Muscle of leg (tissue), 11 donors: Measurements from ENCODE around the gene NEU4. TPM values are rescaled to one million over a fixed set of nuclear protein-coding genes. Genes with fewer than 3 reads are reported as not detected.
"Not testable (repeated sequence)": the region's sequence is repeated elsewhere in the genome, so short reads cannot be mapped to it uniquely, and the experiment has no call there.

Source experiments
- DNase-seq: peaks from one replicate; pipeline ENCODE4 v3.0.0; 2013
- H3K27ac ChIP-seq: one replicate; pipeline ENCODE4 v1.5.1; 2013; ENCODE audit warnings: mild to moderate bottlenecking, low read length, control low read depth
- H3K27me3 ChIP-seq: one replicate; pipeline ENCODE4 v1.6.1; 2013; ENCODE audit warnings: low read length; ENCODE audit not compliant: control insufficient read depth, insufficient read depth
- H3K36me3 ChIP-seq: one replicate; pipeline ENCODE4 v1.6.1; 2013; ENCODE audit warnings: low read length; ENCODE audit not compliant: control insufficient read depth, insufficient read depth
- H3K4me1 ChIP-seq: one replicate; pipeline ENCODE4 v1.6.1; 2013; ENCODE audit warnings: low read length; ENCODE audit not compliant: control insufficient read depth, insufficient read depth
- H3K4me3 ChIP-seq: one replicate; pipeline ENCODE4 v1.5.1; 2013; ENCODE audit warnings: low read length, control low read depth
- H3K9me3 ChIP-seq: replicated peaks from 2 replicates; pipeline ENCODE4 v1.6.1; 2013; ENCODE audit warnings: low read depth, low read length; ENCODE audit not compliant: control insufficient read depth
- WGBS: methylation state at CpG from one replicate; pipeline ENCODE4 v1.1.5; 2013; ENCODE audit warnings: missing lambda C conversion rate; ENCODE audit not compliant: insufficient coverage; 5-methylcytosine and 5-hydroxymethylcytosine counted together
- polyA plus RNA-seq, 8 donors: library from polyadenylated mRNA; unstranded; fragments of 120-200 nt; gene quantifications; one replicate each; pipeline versions ENCODE4 v1.2.1 to v1.2.3, GENCODE V29; 2013; ENCODE audit warnings: inconsistent platforms in 1 of 8, low replicate concordance in 1 of 8; ENCODE audit not compliant: insufficient read length in 8 of 8, insufficient read depth in 1 of 8
- total RNA-seq: library from RNA; stranded (reverse); fragments of 120-200 nt; gene quantifications from one replicate; pipeline ENCODE4 v1.2.4, GENCODE V29; 2013

The NEU4 gene
- total and polyA plus RNA-seq, 9 donors, result 4.6 to 10.1 (median 6.7) TPM

DNA sequence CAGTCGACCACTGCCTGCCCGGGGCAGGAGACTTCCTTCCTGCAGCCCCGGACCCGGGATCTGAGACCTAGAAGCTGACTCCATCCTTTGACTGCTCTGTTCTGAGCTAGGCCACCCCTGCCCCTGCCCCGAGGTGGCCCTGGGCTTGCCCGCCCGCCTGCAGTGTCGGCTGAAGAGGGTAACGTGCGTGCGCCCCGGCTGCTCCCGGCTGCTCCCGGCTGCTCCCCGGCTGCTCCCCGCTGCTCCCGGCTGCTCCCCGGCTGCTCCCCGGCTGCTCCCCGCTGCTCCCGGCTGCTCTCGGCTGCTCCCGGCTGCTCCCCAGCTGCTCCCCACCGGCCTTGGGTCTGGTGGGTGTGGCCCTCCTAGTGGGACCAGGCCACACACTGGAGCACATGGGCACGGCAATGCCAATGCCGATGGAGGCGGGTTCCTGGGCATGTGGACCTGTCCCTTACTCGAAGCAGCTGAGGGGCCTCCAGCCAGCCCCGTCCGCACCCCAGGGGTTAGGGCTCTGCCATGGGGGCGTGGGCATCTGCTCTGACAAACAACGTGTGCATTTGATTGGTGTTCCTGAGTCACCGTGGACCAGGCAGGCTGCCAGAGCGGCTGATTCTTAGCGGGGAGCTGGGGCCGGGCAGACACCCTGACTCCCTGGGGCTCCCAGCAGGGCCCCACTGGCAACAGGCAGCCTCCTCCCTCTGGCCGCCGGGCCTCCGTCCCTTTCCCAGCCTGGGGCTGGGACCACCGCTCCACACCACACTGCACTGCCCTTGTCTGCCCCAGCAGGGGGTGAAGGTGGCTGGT is 34.4 kb upstream of the NEU4 start:
- no peaks in the 10 kb centered on the region for H3K36me3 ChIP-seq
- H3K9me3 ChIP-seq, result no peaks in the 10 kb centered on the region
- peaks cover 29% of the 10 kb centered on the region for H3K4me1 ChIP-seq
- 58% methylated on average over 36 of the region's 40 CpGs for WGBS
- DNase-seq, result no peak
- H3K27me3 ChIP-seq, result peaks cover 16% of the 10 kb centered on the region
- no peak overlapping the region for H3K4me3 ChIP-seq
- H3K27ac ChIP-seq, result no peak overlapping the region

- no peak for DNase-seq
- 76% methylated on average over 16 of the region's 34 CpGs for WGBS
- no peaks in the 10 kb centered on the region for H3K9me3 ChIP-seq
- H3K4me1 ChIP-seq, result peaks cover 24% of the 10 kb centered on the region
- no peaks in the 10 kb centered on the region for H3K36me3 ChIP-seq
- H3K27ac ChIP-seq, result no peak overlapping the region
- no peak overlapping the region for H3K4me3 ChIP-seq
- peaks cover 16% of the 10 kb centered on the region for H3K27me3 ChIP-seq
Measured at GRCh38 chr2:241775223-241776177, 33.5 kb upstream of the NEU4 start.

DNA sequence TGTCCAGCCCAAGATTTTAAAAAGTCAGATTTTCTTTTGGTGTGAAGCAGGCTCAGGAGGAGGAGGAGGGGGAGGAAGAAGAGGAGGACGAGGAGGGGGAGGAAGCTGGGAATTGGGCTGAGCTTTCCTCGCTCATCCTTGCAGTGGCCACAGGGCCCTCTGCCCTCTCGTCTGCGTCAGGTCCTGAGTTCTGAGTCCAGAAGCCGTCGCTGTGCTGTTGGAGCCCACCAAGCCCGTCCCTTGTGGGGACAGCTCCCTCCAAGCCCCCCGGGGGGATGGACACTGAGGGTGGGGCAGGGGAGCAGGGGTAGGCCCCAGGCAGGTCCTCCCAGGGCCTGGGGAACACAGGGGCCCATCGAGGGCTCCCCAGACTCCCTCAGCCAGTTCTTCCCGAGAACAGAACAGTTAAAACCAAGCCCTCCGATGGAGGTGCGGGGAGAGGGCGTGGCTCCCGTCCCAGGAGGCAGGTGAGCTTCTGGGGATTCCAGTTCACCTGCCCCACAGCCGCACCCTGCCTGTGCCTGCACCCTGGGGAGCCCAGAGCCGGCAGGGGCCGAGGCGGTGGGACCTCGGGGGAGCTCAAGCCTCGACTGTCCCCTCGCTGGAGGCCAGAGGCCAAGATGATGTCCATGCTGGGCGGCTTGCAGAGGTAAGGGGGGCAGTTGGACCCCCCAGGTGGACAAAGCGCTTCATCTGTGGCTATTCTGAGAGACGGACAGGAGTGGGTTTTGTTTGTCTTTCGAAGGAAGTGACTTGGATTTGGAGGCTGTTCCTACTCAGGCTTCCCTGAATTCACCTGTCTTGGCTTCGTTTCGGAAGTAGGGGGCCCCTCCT is 32.4 kb upstream of the NEU4 start, which contains the start of gene GAL3ST2:
Gene GAL3ST2 (plus strand): TSS at position 487 of the 834 bp plus-strand sequence. CDS start 134 bp downstream, at position 621.
- H3K4me3 ChIP-seq, result no peak within 1 kb of the TSS
- H3K27me3 ChIP-seq, result peaks cover 14% of the 10 kb centered on the region
- no peaks in the 10 kb centered on the region for H3K36me3 ChIP-seq
- no peak for DNase-seq
- H3K27ac ChIP-seq, result no peak within 1 kb of the TSS
- peaks cover 14% of the 10 kb centered on the region for H3K4me1 ChIP-seq
- 72% methylated on average over 21 of the region's 27 CpGs for WGBS
- H3K9me3 ChIP-seq, result peaks cover 2% of the 10 kb centered on the region

- WGBS, result 71% methylated on average over 18 of the region's 22 CpGs
- Histone ChIP-seq H3K4me1 (peaks cover 9% of the 10 kb centered on the region), H3K4me3 (no peak overlapping the region), H3K27ac (no peak overlapping the region), H3K9me3 (peaks cover 2% of the 10 kb centered on the region), H3K36me3 (no peaks in the 10 kb centered on the region), H3K27me3 (peaks cover 11% of the 10 kb centered on the region)
- no peak for DNase-seq
Measured at GRCh38 chr2:241777170-241777685, 31.8 kb upstream of the NEU4 start.

GRCh38 chr2:241777686-241778627 is 31.0 kb upstream of the NEU4 start:
- Histone ChIP-seq H3K4me3 (no peak overlapping the region), H3K27ac (no peak overlapping the region), H3K4me1 (peaks cover 9% of the 10 kb centered on the region), H3K9me3 (peaks cover 2% of the 10 kb centered on the region), H3K36me3 (no peaks in the 10 kb centered on the region), H3K27me3 (peaks cover 7% of the 10 kb centered on the region)
- no peak for DNase-seq
- WGBS, result 70% methylated on average over 19 of the region's 21 CpGs

DNA sequence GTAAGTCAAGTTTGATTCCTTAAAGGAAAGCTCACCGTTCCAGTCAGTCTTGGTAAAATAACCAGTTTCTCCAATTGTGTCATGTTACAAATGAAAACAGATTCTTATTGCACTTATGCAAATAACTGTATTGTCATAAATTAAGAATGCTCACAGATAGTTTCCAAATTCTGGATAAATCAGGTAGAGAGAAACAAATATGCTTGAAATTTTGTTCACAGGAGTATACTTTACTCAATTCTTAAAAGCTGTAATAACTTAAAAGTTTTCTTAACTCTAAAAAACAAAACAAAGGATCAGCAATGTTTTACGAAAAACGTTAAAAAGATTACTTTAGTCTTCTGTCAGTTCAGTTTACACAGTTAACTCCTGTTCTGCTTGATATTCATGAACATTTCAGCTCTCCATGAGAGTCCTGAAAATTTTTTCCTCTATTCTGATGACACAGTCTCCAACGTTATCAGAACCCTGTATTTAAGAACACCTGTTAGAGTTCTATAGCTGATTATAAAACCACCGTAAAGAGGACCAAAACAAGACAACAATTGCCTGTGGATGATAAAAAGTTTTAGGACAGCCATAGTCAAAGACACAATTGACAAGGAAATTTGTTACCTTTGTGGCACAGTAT is 27.9 kb upstream of the NEU4 start:
- Histone ChIP-seq H3K9me3 (peaks cover 2% of the 10 kb centered on the region), H3K36me3 (no peaks in the 10 kb centered on the region), H3K27ac (no peak overlapping the region), H3K4me3 (no peak overlapping the region), H3K27me3 (no peaks in the 10 kb centered on the region), H3K4me1 (no peaks in the 10 kb centered on the region)
- DNase-seq, result no peak
- WGBS, result no CpG with 5 or more reads among the region's 5 CpGs

DNA sequence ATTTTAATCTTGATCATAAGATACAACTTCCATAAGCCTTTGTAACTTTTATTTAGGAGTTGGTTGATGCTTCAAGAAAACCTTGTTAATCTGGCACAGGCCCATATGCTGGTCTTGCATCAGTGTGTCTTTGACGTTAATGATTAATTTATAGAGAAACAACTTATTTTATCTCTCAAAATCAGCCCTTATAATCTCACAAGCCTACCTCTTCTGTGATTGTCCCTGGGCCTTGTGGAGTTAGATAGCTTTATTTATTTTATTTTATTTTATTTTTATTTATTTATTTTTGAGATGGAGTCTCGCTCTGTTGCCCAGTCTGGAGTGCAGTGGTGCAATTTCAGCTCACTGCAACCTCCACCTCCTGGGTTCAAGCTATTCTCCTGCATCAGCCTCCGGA is 26.9 kb upstream of the NEU4 start:
- not testable (repeated sequence) for DNase-seq, H3K27me3 ChIP-seq, H3K4me3 ChIP-seq, H3K4me1 ChIP-seq, H3K9me3 ChIP-seq, H3K27ac ChIP-seq, H3K36me3 ChIP-seq
- no CpG with 5 or more reads among the region's 3 CpGs for WGBS

DNA sequence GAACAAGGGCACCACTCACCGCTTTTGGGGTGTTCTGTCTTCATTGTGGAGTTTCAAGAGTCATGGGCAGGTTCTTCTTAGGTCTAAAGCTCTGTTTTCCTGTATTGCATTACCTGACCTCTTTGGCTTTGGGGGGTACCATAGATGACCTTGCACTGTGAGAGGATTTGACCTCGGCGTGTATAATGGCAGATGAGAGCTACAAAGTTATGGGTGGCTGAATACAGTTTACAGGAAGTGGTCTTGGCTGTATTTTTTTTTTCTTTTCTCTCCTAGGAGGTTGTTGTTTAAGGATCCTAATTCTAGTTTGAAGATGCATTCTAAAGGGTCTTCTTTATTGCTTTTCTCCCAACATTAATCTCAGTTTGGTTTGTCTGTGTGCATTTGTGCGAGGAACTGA is 20.9 kb upstream of the NEU4 start:
- H3K4me1 ChIP-seq, result no peaks in the 10 kb centered on the region
- WGBS, result no CpG with 5 or more reads among the region's 4 CpGs
- H3K27ac ChIP-seq, result no peak overlapping the region

More for the DNA sequence above, 20.9 kb upstream of the NEU4 start:
- Histone ChIP-seq H3K36me3 (no peaks in the 10 kb centered on the region), H3K27me3 (no peaks in the 10 kb centered on the region), H3K9me3 (no peaks in the 10 kb centered on the region), H3K4me3 (no peak overlapping the region)
- no peak for DNase-seq
